HepG2 (cell line): ENCODE data around the gene PHLDB1. TPM values are rescaled to one million over a fixed set of nuclear protein-coding genes. Genes with fewer than 3 reads are reported as not detected.

ENCODE experiments used
- DR1 ChIP-seq: sonication (generic); formaldehyde crosslinking; IDR thresholded peaks from 2 replicates; pipeline ENCODE4 v1.8.0; 2021; ENCODE audit warnings: mild to moderate bottlenecking, missing genetic modification reagents, inconsistent platforms
- ISL2 ChIP-seq: sonication (generic); formaldehyde crosslinking; IDR thresholded peaks from 2 replicates; pipeline ENCODE4 v1.5.0; 2020; ENCODE audit warnings: missing genetic modification reagents
- MIER2 ChIP-seq: IDR thresholded peaks from 2 replicates; pipeline ENCODE4 v1.6.1; 2016; ENCODE audit warnings: missing biosample characterization, missing genetic modification reagents
- NFIC ChIP-seq: IDR thresholded peaks from 2 replicates; pipeline ENCODE4 v1.6.1; 2012; ENCODE audit warnings: mild to moderate bottlenecking, low read length, inconsistent platforms
- NFKBIZ ChIP-seq: IDR thresholded peaks from 2 replicates; pipeline ENCODE4 v1.6.1; 2018; ENCODE audit warnings: missing genetic modification reagents, missing compliant biosample characterization
- PHF5A ChIP-seq: IDR thresholded peaks from one replicate; pipeline ENCODE4 v1.6.1; 2018; ENCODE audit warnings: low read depth, missing genetic modification reagents; ENCODE audit not compliant: unreplicated experiment
- SIN3B ChIP-seq: fragments of 150-350 bp; IDR thresholded peaks from 2 replicates; pipeline ENCODE4 v1.6.1; 2014; ENCODE audit warnings: low read length
- SP140L ChIP-seq: sonication (generic); formaldehyde crosslinking; IDR thresholded peaks from 2 replicates; pipeline ENCODE4 v1.4.0; 2020; ENCODE audit warnings: missing genetic modification reagents, borderline replicate concordance
- THAP7 ChIP-seq: sonication (generic); formaldehyde crosslinking; IDR thresholded peaks from 2 replicates; pipeline ENCODE4 v1.8.1; 2023; ENCODE audit warnings: mild to moderate bottlenecking, missing genetic modification reagents
- ZGPAT ChIP-seq: IDR thresholded peaks from 2 replicates; pipeline ENCODE4 v1.6.1; 2016; ENCODE audit warnings: mild to moderate bottlenecking
- ZNF253 ChIP-seq: sonication (generic); formaldehyde crosslinking; IDR thresholded peaks from 2 replicates; pipeline ENCODE4 v1.8.0; 2022; ENCODE audit warnings: mild to moderate bottlenecking, missing genetic modification reagents, borderline replicate concordance
- ZNF282 ChIP-seq: fragments of 450-650 bp; IDR thresholded peaks from 2 replicates; pipeline ENCODE4 v1.6.1; 2018; ENCODE audit not compliant: partially characterized antibody
- ZNF431 ChIP-seq: sonication (generic); formaldehyde crosslinking; IDR thresholded peaks from 2 replicates; pipeline ENCODE4 v1.9.0; 2022; ENCODE audit warnings: missing genetic modification reagents, low read depth, mild to moderate bottlenecking, borderline replicate concordance
- ZNF615 ChIP-seq: sonication (generic); formaldehyde crosslinking; IDR thresholded peaks from 2 replicates; pipeline ENCODE4 v1.5.0; 2020; ENCODE audit warnings: mild to moderate bottlenecking, missing genetic modification reagents, borderline replicate concordance
- ZNF674 ChIP-seq: sonication (generic); formaldehyde crosslinking; IDR thresholded peaks from 2 replicates; pipeline ENCODE4 v1.5.0; 2020; ENCODE audit warnings: low read depth, mild to moderate bottlenecking, missing genetic modification reagents
- polyA plus RNA-seq, 8 experiments: library from polyadenylated mRNA; depleted of rRNA in 3 of 8; stranded (reverse) in 7 of 8; unstranded in 1 of 8; fragments of >200 nt; fragmentation: Illumina TruSeq in 4 of 8; extraction: Trizol in 4 of 8; gene quantifications; 2 replicates each; pipeline versions ENCODE4 v1.2.1 to v1.2.3, GENCODE V29; 2011 to 2016; ENCODE audit warnings: low read depth in 4 of 8, missing spikeins in 1 of 8, mixed read lengths in 1 of 8; ENCODE audit not compliant: insufficient read depth in 1 of 8
- total RNA-seq, 5 experiments: library from RNA; depleted of rRNA; stranded (reverse); fragments of >200 nt; fragmentation: Illumina TruSeq; extraction: Trizol; gene quantifications; 2 replicates each; pipeline ENCODE4 v1.2.3, GENCODE V29; 2016; ENCODE audit warnings: low read depth in 1 of 5
- TF ChIP-seq, protein P1 (sequence below): sonication (generic); formaldehyde crosslinking; IDR thresholded peaks from 2 replicates; pipeline ENCODE4 v1.4.0; 2020; ENCODE audit warnings: missing genetic modification reagents
- TF ChIP-seq, protein P2 (sequence below): sonication (generic); formaldehyde crosslinking; IDR thresholded peaks from 2 replicates; pipeline ENCODE4 v1.8.1; 2023; ENCODE audit warnings: mild to moderate bottlenecking, missing genetic modification reagents
- TF ChIP-seq, protein P3 (sequence below): IDR thresholded peaks from 2 replicates; pipeline ENCODE4 v1.6.1; 2012; ENCODE audit warnings: inconsistent platforms

Gene PHLDB1
- total and polyA plus RNA-seq, 2 of the 13 experiments (the other 11 are each of a cell fraction or from before 2014, with no cell fraction given): 13.8 to 14.2 TPM

- TF ChIP-seq ZNF615: no peak
- TF ChIP-seq, protein P1, sequence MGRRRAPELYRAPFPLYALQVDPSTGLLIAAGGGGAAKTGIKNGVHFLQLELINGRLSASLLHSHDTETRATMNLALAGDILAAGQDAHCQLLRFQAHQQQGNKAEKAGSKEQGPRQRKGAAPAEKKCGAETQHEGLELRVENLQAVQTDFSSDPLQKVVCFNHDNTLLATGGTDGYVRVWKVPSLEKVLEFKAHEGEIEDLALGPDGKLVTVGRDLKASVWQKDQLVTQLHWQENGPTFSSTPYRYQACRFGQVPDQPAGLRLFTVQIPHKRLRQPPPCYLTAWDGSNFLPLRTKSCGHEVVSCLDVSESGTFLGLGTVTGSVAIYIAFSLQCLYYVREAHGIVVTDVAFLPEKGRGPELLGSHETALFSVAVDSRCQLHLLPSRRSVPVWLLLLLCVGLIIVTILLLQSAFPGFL (CRISPR knock-in tag): no peak
- TF ChIP-seq PHF5A (CRISPR knock-in tag): peak; percentile 30
- no peak for TF ChIP-seq MIER2 (CRISPR knock-in tag)
- TF ChIP-seq SIN3B: no peak
- TF ChIP-seq, protein P2, sequence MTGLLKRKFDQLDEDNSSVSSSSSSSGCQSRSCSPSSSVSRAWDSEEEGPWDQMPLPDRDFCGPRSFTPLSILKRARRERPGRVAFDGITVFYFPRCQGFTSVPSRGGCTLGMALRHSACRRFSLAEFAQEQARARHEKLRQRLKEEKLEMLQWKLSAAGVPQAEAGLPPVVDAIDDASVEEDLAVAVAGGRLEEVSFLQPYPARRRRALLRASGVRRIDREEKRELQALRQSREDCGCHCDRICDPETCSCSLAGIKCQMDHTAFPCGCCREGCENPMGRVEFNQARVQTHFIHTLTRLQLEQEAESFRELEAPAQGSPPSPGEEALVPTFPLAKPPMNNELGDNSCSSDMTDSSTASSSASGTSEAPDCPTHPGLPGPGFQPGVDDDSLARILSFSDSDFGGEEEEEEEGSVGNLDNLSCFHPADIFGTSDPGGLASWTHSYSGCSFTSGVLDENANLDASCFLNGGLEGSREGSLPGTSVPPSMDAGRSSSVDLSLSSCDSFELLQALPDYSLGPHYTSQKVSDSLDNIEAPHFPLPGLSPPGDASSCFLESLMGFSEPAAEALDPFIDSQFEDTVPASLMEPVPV: no peak
- TF ChIP-seq, protein P3, sequence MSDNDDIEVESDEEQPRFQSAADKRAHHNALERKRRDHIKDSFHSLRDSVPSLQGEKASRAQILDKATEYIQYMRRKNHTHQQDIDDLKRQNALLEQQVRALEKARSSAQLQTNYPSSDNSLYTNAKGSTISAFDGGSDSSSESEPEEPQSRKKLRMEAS: peak; percentile 50; the same call in 1 of the 2 replicates
- peak; percentile 61; the same call in 1 of the 2 replicates for TF ChIP-seq THAP7 (CRISPR knock-in tag)
- no peak for TF ChIP-seq NFIC
- TF ChIP-seq ZNF674: no peak
- no peak for TF ChIP-seq ZNF431 (CRISPR knock-in tag)
- TF ChIP-seq ZNF282: no peak
- 0 out of 2 replicates have a peak, but pooled peaks have one; percentile 7 for TF ChIP-seq ZNF253 (CRISPR knock-in tag)
- TF ChIP-seq NFKBIZ (CRISPR knock-in tag): no peak
- no peak for TF ChIP-seq SP140L (CRISPR knock-in tag)
- peak; percentile 37; the same call in 1 of the 2 replicates for TF ChIP-seq DR1 (CRISPR knock-in tag)
- 0 out of 2 replicates have a peak, but pooled peaks have one; percentile 50 for TF ChIP-seq ISL2 (CRISPR knock-in tag)
- TF ChIP-seq ZGPAT (CRISPR knock-in tag): peak; percentile 34; the same call in 1 of the 2 replicates
These were observed 35.1 kb upstream of the PHLDB1 start, which contains the start of gene ARCN1 (continued) for GRCh38 chr11:118572061-118572980.
